HUES48 (cell line): Measurements from ENCODE around the gene RAB3IL1.

Source experiments
- H3K27ac ChIP-seq: one replicate; pipeline ENCODE4 v1.7.0; 2013; ENCODE audit warnings: low read depth, low read length, inconsistent platforms
- H3K27me3 ChIP-seq: 2 replicates; pipeline ENCODE4 v1.6.1; 2013; ENCODE audit warnings: mild to moderate bottlenecking, low read length; ENCODE audit not compliant: control insufficient read depth, insufficient read depth
- H3K36me3 ChIP-seq: 2 replicates; pipeline ENCODE4 v1.6.1; 2013; ENCODE audit warnings: low read length; ENCODE audit not compliant: control insufficient read depth, insufficient read depth
- H3K4me1 ChIP-seq: 2 replicates; pipeline ENCODE4 v1.6.1; 2013; ENCODE audit warnings: mild to moderate bottlenecking, low read length; ENCODE audit not compliant: control insufficient read depth, insufficient read depth
- H3K4me3 ChIP-seq: 2 replicates; pipeline ENCODE4 v1.5.1; 2013; ENCODE audit warnings: mild to moderate bottlenecking, low read depth, low read length
- H3K9ac ChIP-seq: 2 replicates; pipeline ENCODE4 v1.6.1; 2013; ENCODE audit warnings: mild to moderate bottlenecking, low read depth, low read length, moderate library complexity
- H3K9me3 ChIP-seq: 2 replicates; pipeline ENCODE4 v1.6.1; 2013; ENCODE audit warnings: low read length; ENCODE audit not compliant: control insufficient read depth, insufficient read depth

The RAB3IL1 gene

DNA sequence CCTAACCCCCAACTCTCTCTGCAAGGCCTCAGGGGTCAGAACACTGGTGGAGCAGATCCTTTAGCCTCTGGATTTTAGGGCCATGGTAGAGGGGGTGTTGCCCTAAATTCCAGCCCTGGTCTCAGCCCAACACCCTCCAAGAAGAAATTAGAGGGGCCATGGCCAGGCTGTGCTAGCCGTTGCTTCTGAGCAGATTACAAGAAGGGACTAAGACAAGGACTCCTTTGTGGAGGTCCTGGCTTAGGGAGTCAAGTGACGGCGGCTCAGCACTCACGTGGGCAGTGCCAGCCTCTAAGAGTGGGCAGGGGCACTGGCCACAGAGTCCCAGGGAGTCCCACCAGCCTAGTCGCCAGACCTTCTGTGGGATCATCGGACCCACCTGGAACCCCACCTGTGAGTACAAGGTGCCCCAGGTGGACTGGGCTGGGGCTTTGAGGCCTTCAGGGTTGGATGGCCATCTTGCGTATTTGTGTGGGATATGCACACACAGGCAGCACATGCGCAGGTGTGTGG is 32.7 kb upstream of the RAB3IL1 start, which contains the start of gene BEST1:
TSS of gene BEST1 (plus strand) at position 317 of the 513 bp plus-strand sequence. CDS start 1,456 bp downstream, outside the sequence.
- Histone ChIP-seq H3K27ac (no peak within 1 kb of the TSS), H3K9me3 (no peaks in the 10 kb centered on the region), H3K4me1 (peaks cover 10% of the 10 kb centered on the region), H3K36me3 (no peaks in the 10 kb centered on the region), H3K9ac (no peak within 1 kb of the TSS), H3K27me3 (peaks cover 9% of the 10 kb centered on the region), H3K4me3 (no peak within 1 kb of the TSS)

DNA sequence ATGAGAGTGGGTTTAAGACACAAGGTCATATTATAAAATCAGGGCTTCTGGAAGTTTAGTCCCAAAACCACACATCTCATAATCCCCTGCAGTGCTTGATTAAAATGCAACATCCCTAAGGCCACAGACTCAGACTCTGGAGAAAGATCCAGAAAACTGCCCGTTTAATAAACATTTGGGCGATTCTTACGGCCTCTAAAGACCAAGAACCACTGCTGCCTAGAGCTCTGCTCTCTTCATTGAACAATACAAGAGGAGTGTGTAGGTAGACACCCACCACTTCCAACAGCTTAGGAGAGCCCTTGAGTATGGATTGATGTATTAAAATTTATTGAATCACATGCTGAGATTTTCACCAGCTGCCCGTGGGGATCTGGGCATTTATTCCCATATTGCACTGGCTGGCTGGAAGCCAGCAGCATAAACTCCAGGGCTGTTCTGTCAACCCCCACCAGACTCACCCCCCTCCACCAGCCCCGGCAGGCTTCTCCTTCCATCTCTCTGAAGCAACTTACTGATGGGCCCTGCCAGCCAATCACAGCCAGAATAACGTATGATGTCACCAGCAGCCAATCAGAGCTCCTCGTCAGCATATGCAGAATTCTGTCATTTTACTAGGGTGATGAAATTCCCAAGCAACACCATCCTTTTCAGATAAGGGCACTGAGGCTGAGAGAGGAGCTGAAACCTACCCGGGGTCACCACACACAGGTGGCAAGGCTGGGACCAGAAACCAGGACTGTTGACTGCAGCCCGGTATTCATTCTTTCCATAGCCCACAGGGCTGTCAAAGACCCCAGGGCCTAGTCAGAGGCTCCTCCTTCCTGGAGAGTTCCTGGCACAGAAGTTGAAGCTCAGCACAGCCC is 32.0 kb upstream of the RAB3IL1 start:
- Histone ChIP-seq H3K4me1 (peaks cover 10% of the 10 kb centered on the region; the same call in 1 of the 2 replicates), H3K36me3 (no peaks in the 10 kb centered on the region), H3K4me3 (no peak overlapping the region), H3K9me3 (no peaks in the 10 kb centered on the region), H3K27ac (no peak overlapping the region), H3K9ac (no peak overlapping the region), H3K27me3 (peaks cover 3% of the 10 kb centered on the region)

- Histone ChIP-seq H3K27ac (no peak overlapping the region), H3K4me3 (no peak overlapping the region), H3K9ac (no peak overlapping the region)
These were observed 31.1 kb upstream of the RAB3IL1 start for GRCh38 chr11:61948505-61948904.

DNA sequence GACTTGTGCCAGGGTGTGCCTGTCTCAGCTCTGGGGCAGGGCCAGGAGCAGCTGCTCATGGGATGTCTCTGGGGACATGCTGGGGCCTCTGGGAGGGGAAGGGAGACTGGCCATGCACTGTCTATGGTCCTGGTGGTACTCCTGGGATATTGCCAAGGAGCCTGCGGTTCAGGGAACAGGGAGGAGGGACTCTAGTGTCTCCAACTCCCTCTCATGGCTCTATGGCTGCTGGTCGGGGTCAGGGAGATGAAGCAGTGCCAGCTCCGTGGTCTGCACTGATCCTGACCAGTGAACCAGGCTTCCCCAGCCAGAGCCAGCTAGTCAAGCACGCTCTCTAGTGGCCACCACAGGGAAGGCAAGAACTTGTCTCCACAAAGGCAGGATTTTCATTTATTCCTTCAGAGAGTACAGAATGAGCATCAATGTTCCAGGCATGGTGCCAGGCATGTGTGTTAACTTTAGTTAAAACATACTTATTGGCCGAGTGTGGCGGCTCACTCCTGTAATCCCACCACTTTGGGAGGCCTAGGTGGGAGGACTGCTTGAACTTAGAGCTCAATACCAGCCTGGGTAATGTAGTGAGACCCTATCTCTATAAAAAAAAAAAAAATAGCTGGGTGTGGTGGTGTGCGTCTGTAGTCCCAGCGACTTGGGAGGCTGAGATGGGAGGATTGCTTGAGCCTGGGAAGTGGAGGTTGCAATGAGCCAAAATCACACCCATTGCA is 30.3 kb upstream of the RAB3IL1 start:
- Histone ChIP-seq H3K4me1 (peaks cover 10% of the 10 kb centered on the region; the same call in 1 of the 2 replicates), H3K36me3 (no peaks in the 10 kb centered on the region), H3K9ac (no peak overlapping the region), H3K9me3 (no peaks in the 10 kb centered on the region), H3K4me3 (no peak overlapping the region), H3K27ac (no peak overlapping the region), H3K27me3 (no peaks in the 10 kb centered on the region)

More at GRCh38 chr11:61948505-61948904, 31.1 kb upstream of the RAB3IL1 start:
- H3K9me3 ChIP-seq = no peaks in the 10 kb centered on the region
- H3K27me3 ChIP-seq = no peaks in the 10 kb centered on the region
- no peaks in the 10 kb centered on the region for H3K36me3 ChIP-seq
- H3K4me1 ChIP-seq = peaks cover 10% of the 10 kb centered on the region; the same call in 1 of the 2 replicates

GRCh38 chr11:61946894-61947293 is 29.5 kb upstream of the RAB3IL1 start:
- Histone ChIP-seq H3K4me3 (no peak overlapping the region), H3K27ac (no peak overlapping the region), H3K9ac (no peak overlapping the region), H3K36me3 (no peaks in the 10 kb centered on the region), H3K27me3 (no peaks in the 10 kb centered on the region), H3K9me3 (no peaks in the 10 kb centered on the region), H3K4me1 (peaks cover 10% of the 10 kb centered on the region; the same call in 1 of the 2 replicates)

GRCh38 chr11:61945191-61945590 is 27.8 kb upstream of the RAB3IL1 start:
- peaks cover 10% of the 10 kb centered on the region; the same call in 1 of the 2 replicates for H3K4me1 ChIP-seq
- no peaks in the 10 kb centered on the region for H3K9me3 ChIP-seq
- H3K27ac ChIP-seq = no peak overlapping the region
- H3K9ac ChIP-seq = no peak overlapping the region
- no peak overlapping the region for H3K4me3 ChIP-seq
- H3K36me3 ChIP-seq = no peaks in the 10 kb centered on the region
- H3K27me3 ChIP-seq = no peaks in the 10 kb centered on the region

- Histone ChIP-seq H3K4me1 (no peaks in the 10 kb centered on the region), H3K27ac (no peak overlapping the region), H3K4me3 (no peak overlapping the region), H3K9me3 (no peaks in the 10 kb centered on the region), H3K36me3 (no peaks in the 10 kb centered on the region), H3K9ac (no peak overlapping the region), H3K27me3 (no peaks in the 10 kb centered on the region)
These were observed 23.1 kb upstream of the RAB3IL1 start for GRCh38 chr11:61940466-61940865.

GRCh38 chr11:61935861-61936260 is 18.5 kb upstream of the RAB3IL1 start:
- no peak overlapping the region for H3K4me3 ChIP-seq
- peaks cover 4% of the 10 kb centered on the region; the same call in 1 of the 2 replicates for H3K9me3 ChIP-seq
- H3K4me1 ChIP-seq = no peaks in the 10 kb centered on the region
- H3K27ac ChIP-seq = no peak overlapping the region
- no peak overlapping the region for H3K9ac ChIP-seq
- H3K36me3 ChIP-seq = no peaks in the 10 kb centered on the region
- H3K27me3 ChIP-seq = no peaks in the 10 kb centered on the region

GRCh38 chr11:61930933-61931332 is 13.6 kb upstream of the RAB3IL1 start:
- Histone ChIP-seq H3K4me1 (no peaks in the 10 kb centered on the region), H3K4me3 (no peak overlapping the region), H3K27me3 (no peaks in the 10 kb centered on the region), H3K9ac (no peak overlapping the region), H3K27ac (no peak overlapping the region), H3K36me3 (no peaks in the 10 kb centered on the region), H3K9me3 (peaks cover 4% of the 10 kb centered on the region; the same call in 1 of the 2 replicates)

DNA sequence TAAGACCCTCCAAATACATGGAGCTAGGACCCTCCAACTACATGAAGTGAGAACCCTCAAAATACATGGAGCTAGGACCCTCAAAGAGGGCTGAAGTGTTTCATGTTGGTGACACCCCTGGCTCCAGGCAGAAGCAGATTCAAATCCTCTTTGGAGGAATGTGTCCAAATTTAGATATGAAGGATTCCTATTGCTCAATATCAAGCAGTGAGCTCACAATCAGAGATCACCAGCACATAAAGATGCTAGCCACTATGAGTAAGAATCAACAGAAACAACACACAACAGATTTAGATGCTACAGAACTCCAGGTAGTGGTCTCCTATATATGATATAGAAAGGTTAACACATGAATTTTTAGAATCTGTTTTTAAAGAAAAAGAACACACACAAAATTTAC is 11.2 kb upstream of the RAB3IL1 start:
- no peak overlapping the region for H3K9ac ChIP-seq
- peaks cover 6% of the 10 kb centered on the region for H3K4me1 ChIP-seq
- no peaks in the 10 kb centered on the region for H3K27me3 ChIP-seq
- H3K4me3 ChIP-seq = no peak overlapping the region
- no peaks in the 10 kb centered on the region for H3K36me3 ChIP-seq
- peaks cover 4% of the 10 kb centered on the region; the same call in 1 of the 2 replicates for H3K9me3 ChIP-seq
- H3K27ac ChIP-seq = no peak overlapping the region
